ENCODE data around the gene FAM120A.
A peak's percentile ranks its signal among the peaks of the same experiment; 100 is the strongest.

Gene FAM120A

GRCh38 chr9:93440896-93441580, 10.4 kb upstream of the FAM120A start:
- DNase-seq (ENCODE audit: low spot score), result no peak
- no peak for FAIRE-seq

GRCh38 chr9:93446073-93446472, 5.4 kb upstream of the FAM120A start:
- FAIRE-seq, result no peak
- no peak for DNase-seq (ENCODE audit: low spot score)

- no peak for DNase-seq (ENCODE audit: low spot score)
- FAIRE-seq, result no peak
Observed at GRCh38 chr9:93447655-93448054, 3.8 kb upstream of the FAM120A start.

GRCh38 chr9:93451849-93452709, 594 bp downstream of the FAM120A start:
- FAIRE-seq, result no peak
- DNase-seq (ENCODE audit: low spot score), result peak; percentile 21

GRCh38 chr9:93452710-93453046, 1.2 kb downstream of the FAM120A start:
- no peak for FAIRE-seq
- DNase-seq (ENCODE audit: low spot score), result no peak

- FAIRE-seq (peak; percentile 91), DNase-seq (ENCODE audit: low spot score) (peak; percentile 88)
Observed at GRCh38 chr9:93453047-93453914, 1.8 kb downstream of the FAM120A start, which contains the start of gene FAM120AOS. TSS of gene FAM120AOS (minus strand) at chr9:93453581. CDS start at chr9:93452709, 872 bp downstream.

GRCh38 chr9:93456022-93456421, 4.5 kb downstream of the FAM120A start:
- DNase-seq (ENCODE audit: low spot score), result no peak
- FAIRE-seq, result no peak

GRCh38 chr9:93456504-93456903, 5.0 kb downstream of the FAM120A start:
- no peak for FAIRE-seq
- no peak for DNase-seq (ENCODE audit: low spot score)

GRCh38 chr9:93457006-93457405, 5.5 kb downstream of the FAM120A start:
- DNase-seq (ENCODE audit: low spot score) (no peak), FAIRE-seq (no peak)

- FAIRE-seq, result no peak
- no peak for DNase-seq (ENCODE audit: low spot score)
Observed at GRCh38 chr9:93458712-93459111, 7.2 kb downstream of the FAM120A start.

GRCh38 chr9:93459432-93459847, 8.0 kb downstream of the FAM120A start:
- no peak for DNase-seq (ENCODE audit: low spot score)
- no peak for FAIRE-seq

GRCh38 chr9:93460689-93461413, 9.4 kb downstream of the FAM120A start:
- FAIRE-seq (no peak), DNase-seq (ENCODE audit: low spot score) (no peak)

- DNase-seq (ENCODE audit: low spot score), result no peak
- peak; percentile 55 for FAIRE-seq
Observed at GRCh38 chr9:93461414-93461743, 9.9 kb downstream of the FAM120A start.

GRCh38 chr9:93461821-93462220, 10.3 kb downstream of the FAM120A start:
- DNase-seq (ENCODE audit: low spot score) (no peak), FAIRE-seq (no peak)

GRCh38 chr9:93463638-93464248, 12.3 kb downstream of the FAM120A start:
- FAIRE-seq (no peak), DNase-seq (ENCODE audit: low spot score) (no peak)

- FAIRE-seq, result no peak
Observed at GRCh38 chr9:93464395-93464794, 12.9 kb downstream of the FAM120A start.

GRCh38 chr9:93464876-93465275, 13.4 kb downstream of the FAM120A start:
- no peak for FAIRE-seq
- no peak for DNase-seq (ENCODE audit: low spot score)

More at GRCh38 chr9:93464395-93464794, 12.9 kb downstream of the FAM120A start:
- DNase-seq (ENCODE audit: low spot score), result no peak

- DNase-seq (ENCODE audit: low spot score), result no peak
- no peak for FAIRE-seq
Observed at GRCh38 chr9:93465855-93466254, 14.4 kb downstream of the FAM120A start.

- DNase-seq (ENCODE audit: low spot score) (no peak), FAIRE-seq (no peak)
Observed at GRCh38 chr9:93466416-93467061, 15.1 kb downstream of the FAM120A start.

- FAIRE-seq (peak; percentile 43), DNase-seq (ENCODE audit: low spot score) (no peak)
Observed at GRCh38 chr9:93467062-93467416, 15.6 kb downstream of the FAM120A start.

Data from RCC 7860 (cell line).